NB4 (cell line): Measurements from ENCODE around the gene NDEL1.

Experiments
- POLR2A ChIP-seq: IDR thresholded peaks from 2 replicates; pipeline ENCODE4 v1.6.1; 2011; ENCODE audit warnings: mild to moderate bottlenecking; ENCODE audit not compliant: insufficient read length; ENCODE audit errors: extremely low read depth
- TF ChIP-seq, protein P1 (sequence below): IDR thresholded peaks from one replicate; pipeline ENCODE4 v1.5.1; 2012; ENCODE audit warnings: low read depth, low read length

DNA sequence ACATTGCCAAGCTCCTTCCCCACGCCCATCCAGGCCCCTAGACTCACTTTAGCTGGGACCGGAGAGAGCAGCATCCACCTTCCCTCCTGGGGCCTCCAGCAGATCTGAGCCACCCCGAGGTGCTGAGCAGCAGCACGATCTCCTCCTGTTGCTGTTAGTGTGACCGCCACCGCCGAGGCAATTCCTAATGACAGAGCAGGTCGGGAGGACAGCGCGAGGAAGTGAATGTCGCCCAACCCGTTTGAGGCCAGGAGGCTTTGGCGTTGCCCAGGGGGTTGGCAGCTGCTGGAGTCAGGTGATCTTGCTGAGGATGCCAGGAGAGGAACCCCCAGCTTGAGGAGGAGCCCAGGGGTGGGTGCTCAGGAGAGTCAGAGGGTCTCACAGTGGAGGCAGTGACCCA, 38.0 kb upstream of the NDEL1 start, which contains the start of gene RNF222:
- TF ChIP-seq, protein P1, sequence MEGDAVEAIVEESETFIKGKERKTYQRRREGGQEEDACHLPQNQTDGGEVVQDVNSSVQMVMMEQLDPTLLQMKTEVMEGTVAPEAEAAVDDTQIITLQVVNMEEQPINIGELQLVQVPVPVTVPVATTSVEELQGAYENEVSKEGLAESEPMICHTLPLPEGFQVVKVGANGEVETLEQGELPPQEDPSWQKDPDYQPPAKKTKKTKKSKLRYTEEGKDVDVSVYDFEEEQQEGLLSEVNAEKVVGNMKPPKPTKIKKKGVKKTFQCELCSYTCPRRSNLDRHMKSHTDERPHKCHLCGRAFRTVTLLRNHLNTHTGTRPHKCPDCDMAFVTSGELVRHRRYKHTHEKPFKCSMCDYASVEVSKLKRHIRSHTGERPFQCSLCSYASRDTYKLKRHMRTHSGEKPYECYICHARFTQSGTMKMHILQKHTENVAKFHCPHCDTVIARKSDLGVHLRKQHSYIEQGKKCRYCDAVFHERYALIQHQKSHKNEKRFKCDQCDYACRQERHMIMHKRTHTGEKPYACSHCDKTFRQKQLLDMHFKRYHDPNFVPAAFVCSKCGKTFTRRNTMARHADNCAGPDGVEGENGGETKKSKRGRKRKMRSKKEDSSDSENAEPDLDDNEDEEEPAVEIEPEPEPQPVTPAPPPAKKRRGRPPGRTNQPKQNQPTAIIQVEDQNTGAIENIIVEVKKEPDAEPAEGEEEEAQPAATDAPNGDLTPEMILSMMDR = no peak
- TF ChIP-seq POLR2A = no peak
